Mucosa of stomach (tissue), 1 donor: Measurements from ENCODE around the gene RTN4IP1.

Source experiments
- H3K27me3 ChIP-seq: one replicate; pipeline ENCODE4 v1.7.0; 2013; ENCODE audit warnings: mild to moderate bottlenecking, low read length; ENCODE audit not compliant: control insufficient read depth, insufficient read depth
- H3K36me3 ChIP-seq: one replicate; pipeline ENCODE4 v1.7.0; 2013; ENCODE audit warnings: low read length; ENCODE audit not compliant: control insufficient read depth, insufficient read depth
- H3K4me1 ChIP-seq: one replicate; pipeline ENCODE4 v1.7.0; 2013; ENCODE audit warnings: mild to moderate bottlenecking, low read length; ENCODE audit not compliant: control insufficient read depth, insufficient read depth
- H3K4me3 ChIP-seq: one replicate; pipeline ENCODE4 v1.7.0; 2013; ENCODE audit warnings: low read length
- H3K9ac ChIP-seq: one replicate; pipeline ENCODE4 v1.7.0; 2013; ENCODE audit warnings: mild to moderate bottlenecking, low read length, moderate library complexity
- H3K9me3 ChIP-seq: one replicate; pipeline ENCODE4 v1.7.0; 2013; ENCODE audit warnings: mild to moderate bottlenecking, low read length, moderate library complexity; ENCODE audit not compliant: control insufficient read depth
- donor health status: Pancreatic carcinoma.

Gene RTN4IP1

GRCh38 chr6:106522562-106523250, 106.6 kb downstream of the RTN4IP1 start:
- H3K27me3 ChIP-seq: no peaks in the 10 kb centered on the region
- no peaks in the 10 kb centered on the region for H3K9me3 ChIP-seq
- peaks cover 9% of the 10 kb centered on the region for H3K4me1 ChIP-seq
- peak overlapping the region; percentile 30 for H3K9ac ChIP-seq
- no peak overlapping the region for H3K4me3 ChIP-seq
- H3K36me3 ChIP-seq: no peaks in the 10 kb centered on the region
